Heart right ventricle (tissue), 16 donors: ENCODE data around the gene NUDT8. TPM values are rescaled to one million over a fixed set of nuclear protein-coding genes. Genes with fewer than 3 reads are reported as not detected.

ENCODE experiments used
- ATAC-seq, 8 donors: fragments of 200-7000 bp; cut with Tn5 transposase; one replicate each; pipeline ENCODE4 v1.9.1; 2020; ENCODE audit warnings: mild to moderate bottlenecking in 8 of 8, moderate library complexity in 8 of 8, moderate number of reproducible peaks in 1 of 8
- DNase-seq, 2 donors: peaks; one replicate each; pipeline ENCODE4 v3.0.0-alpha.2; 2020
- H3K27ac ChIP-seq, 10 donors: fragments of 200-600 bp; sonication (generic) in 2 of 10; one replicate each; pipeline versions ENCODE4 v1.5.0 to v1.8.0; 2020 to 2022; ENCODE audit warnings: mild to moderate bottlenecking in 3 of 10
- H3K27me3 ChIP-seq, 7 donors: fragments of 200-600 bp; one replicate each; pipeline ENCODE4 v1.8.0; 2021 to 2022; ENCODE audit warnings: mild to moderate bottlenecking in 2 of 7
- H3K36me3 ChIP-seq, 9 donors: fragments of 200-600 bp; sonication (generic) in 1 of 9; one replicate each; pipeline versions ENCODE4 v1.5.0 to v1.8.0; 2020 to 2022; ENCODE audit warnings: mild to moderate bottlenecking in 2 of 9
- H3K4me1 ChIP-seq, 9 donors: fragments of 200-600 bp; sonication (generic) in 1 of 9; one replicate each; pipeline versions ENCODE4 v1.5.0 to v1.8.0; 2020 to 2022; ENCODE audit warnings: mild to moderate bottlenecking in 4 of 9
- H3K4me3 ChIP-seq, 10 donors: fragments of 200-600 bp; sonication (generic) in 2 of 10; one replicate each; pipeline versions ENCODE4 v1.5.0 to v1.8.0; 2020 to 2022; ENCODE audit warnings: mild to moderate bottlenecking in 7 of 10, moderate library complexity in 2 of 10
- H3K9me3 ChIP-seq, 11 donors: fragments of 200-600 bp in 10 of 11; sonication (generic) in 2 of 11; one replicate each; pipeline versions ENCODE4 v1.5.0 to v1.8.0; 2013 to 2022; ENCODE audit warnings: mild to moderate bottlenecking in 2 of 11, control low read depth in 1 of 11, moderate library complexity in 1 of 11
- CTCF ChIP-seq, 9 donors: fragments of 200-600 bp; sonication (generic) in 2 of 9; IDR thresholded peaks; one replicate each; pipeline versions ENCODE4 v1.5.0 to v1.8.0; 2021 to 2022; ENCODE audit warnings: antibody characterized with exemption in 9 of 9, mild to moderate bottlenecking in 5 of 9, moderate library complexity in 1 of 9
- WGBS, 2 donors: extraction: QIAGEN DNeasy Blood & Tissue Kit; methylation state at CpG; one replicate each; pipeline ENCODE4 v1.1.7; 2013; ENCODE audit warnings: inconsistent platforms in 1 of 2; 5-methylcytosine and 5-hydroxymethylcytosine counted together
- intact Hi-C, 10 donors: fragments of 100-400 bp; cut with DNase I; formaldehyde crosslinking; loops; one replicate each; pipeline versions ENCODE4 v1.11.1 to v1.14.2; 2022
- polyA plus RNA-seq, 2 donors: library from polyadenylated mRNA; stranded (reverse); fragments of 200-250 nt; gene quantifications; one replicate each; pipeline ENCODE4 v1.2.3, GENCODE V29; 2013
- total RNA-seq, 10 donors: library from RNA; stranded (reverse); fragmentation: NEBNext Ultra II Directional in 3 of 10; extraction: Animal tissue kit (Norgen Biotek cat#: 25700) in 3 of 10; gene quantifications; one replicate each; pipeline versions ENCODE4 v1.2.1 to v1.2.4, GENCODE V29; 2021 to 2023
- donor health status: Arrhythmogenic right ventricular cardiomyopathy.
- donor health status: ischemic (EF 13 %, LVEDD 7.1; RV severe dilation, severe dysfunction).
- donor health status: healthy with polysubstance abuse.
- donor health status: DM: no; HTN: yes; CAD: no.
- donor health status: DM: no; HTN: no; CAD: no.
- donor health status: ischemic (EF 25% LVEDD 6.9; RV normal size, moderate dysfunction).
- donor health status: ischemic (EF 25% LVEDD 5.7; RV mildly dilated, moderate dysfunction).
- donor health status: healthy.
- donor health status: DM: yes; HTN: yes; CAD: no.
- donor health status: Ischemic cardiomyopathy.
- donor health status: ischemic (EF 35%, LVEDD 5.7; RV mildly dilated, moderate dysfunction).
- donor health status: nonischemic (EF 11% LVEDD 7.7; RV severe dilation, severe dysfunction).
- donor health status: DM: yes; HTN: yes; CAD: no.
- donor health status: PGD.
- donor health status: ischemic (EF 29% LVEDD 5.4; RV normal size, mild dysfunction).
- donor health status: nonischemic (EF 23%, LVEDD 6.1; RV moderate dilation, normal function).

Gene NUDT8
- total and polyA plus RNA-seq, 12 donors = 40.5 to 107 (median 51.7) TPM

GRCh38 chr11:67584205-67584880 lies 45.4 kb downstream of the NUDT8 start:
- Histone ChIP-seq H3K27me3 (peaks cover 0 to 5% (median 0%) of the 10 kb centered on the region in 7 donors), H3K9me3 (no peaks in the 10 kb centered on the region), H3K4me3 (peak overlapping the region; percentile 51 to 92 (median 80)), H3K36me3 (peaks cover 0 to 43% (median 6%) of the 10 kb centered on the region in 9 donors), H3K4me1 (peaks cover 0 to 50% (median 16%) of the 10 kb centered on the region in 9 donors), H3K27ac (peak overlapping the region; percentile 82 to 100 (median 97))
- DNase-seq (peak; percentile 78), ATAC-seq (peak; percentile 57 to 88 (median 79))
- TF ChIP-seq CTCF (IDR thresholded peaks at IDR 0.05) = no peak
- 17 to 19% methylated on average over 33 of the region's 33 CpGs for WGBS, 2 donors
- intact Hi-C loops = loop anchor here in 2 of 10 donors (5.0 to 10.0 kb wide), 2 partner anchors 77 to 80 kb away; partner anchors contain the start of genes CDK2AP2 (in 2 of the 2) and PITPNM1 (in 2 of the 2)

- 1 to 2% methylated on average over 75 to 81 of the region's 81 CpGs for WGBS, 2 donors
- intact Hi-C loops = loop anchor here in 3 of 10 donors (1.0 to 10.0 kb wide), 3 partner anchors 23 to 79 kb away; partner anchors contain the start of genes CDK2AP2 (in 2 of the 3), NDUFV1 (in 2 of the 3) and PITPNM1 (in 2 of the 3)
- Histone ChIP-seq H3K36me3 (peaks cover 0 to 37% (median 5%) of the 10 kb centered on the region in 9 donors), H3K27ac (peak within 1 kb of the TSS; percentile 82 to 100 (median 97)), H3K27me3 (peaks cover 0 to 8% (median 0%) of the 10 kb centered on the region in 7 donors), H3K4me1 (peaks cover 0 to 50% (median 16%) of the 10 kb centered on the region in 9 donors), H3K4me3 (peak within 1 kb of the TSS; percentile 51 to 92 (median 80)), H3K9me3 (no peaks in the 10 kb centered on the region)
- peak; percentile 97 to 98 (median 97) for ATAC-seq
- peak; percentile 64 to 93 (median 83) for TF ChIP-seq CTCF (IDR thresholded peaks at IDR 0.05)
- DNase-seq = peak; percentile 92 to 95
Measured at GRCh38 chr11:67583247-67584204, 46.2 kb downstream of the NUDT8 start, which contains the start of gene GSTP1. GSTP1 (plus strand) TSS chr11:67583812; CDS start chr11:67583844, 32 bp downstream.

GRCh38 chr11:67582011-67582410 lies 47.7 kb downstream of the NUDT8 start:
- 86 to 89% methylated on average over 4 of the region's 4 CpGs for WGBS, 2 donors
- no peak for ATAC-seq
- intact Hi-C loops = loop anchor here in 2 of 10 donors (5.0 to 10.0 kb wide), 2 partner anchors 75 to 77 kb away; partner anchors contain the start of genes CDK2AP2 (in 2 of the 2) and PITPNM1 (in 2 of the 2)
- H3K4me1 ChIP-seq = peaks cover 0 to 42% (median 16%) of the 10 kb centered on the region in 9 donors
- no peak for DNase-seq
- no peak for TF ChIP-seq CTCF (IDR thresholded peaks at IDR 0.05)
- no peaks in the 10 kb centered on the region for H3K9me3 ChIP-seq
- H3K4me3 ChIP-seq = no peak overlapping the region
- peaks cover 0 to 15% (median 3%) of the 10 kb centered on the region in 7 donors for H3K27me3 ChIP-seq
- no peak overlapping the region for H3K27ac ChIP-seq
- peaks cover 0 to 24% (median 0%) of the 10 kb centered on the region in 9 donors for H3K36me3 ChIP-seq
